Fibroblast of the aortic adventitia (primary cell): ENCODE results near the gene TBC1D22A. TPM values are rescaled to one million over a fixed set of nuclear protein-coding genes. Genes with fewer than 3 reads are reported as not detected.

Experiments used
- DNase-seq: peaks from one replicate; pipeline ENCODE4 v3.0.0-alpha.2; 2010; ENCODE audit warnings: low read depth
- H3K4me3 ChIP-seq: 2 replicates; pipeline ENCODE4 v1.5.1; 2011; ENCODE audit warnings: low read depth, mild to moderate bottlenecking, control low read depth, low read length, moderate library complexity
- total RNA-seq: library from RNA; depleted of rRNA; stranded (reverse); fragments of >200 nt; gene quantifications from 2 replicates; pipeline ENCODE4 v1.2.3, GENCODE V29; 2012; ENCODE audit warnings: low replicate concordance
- TF ChIP-seq, protein P1 (sequence below): IDR thresholded peaks from 2 replicates; pipeline ENCODE4 v1.5.1; 2011; ENCODE audit warnings: mild to moderate bottlenecking, low read length, control low read depth, inconsistent platforms; ENCODE audit not compliant: insufficient read depth

Gene TBC1D22A
- total RNA-seq, 1 donor: 13.8 TPM

DNA sequence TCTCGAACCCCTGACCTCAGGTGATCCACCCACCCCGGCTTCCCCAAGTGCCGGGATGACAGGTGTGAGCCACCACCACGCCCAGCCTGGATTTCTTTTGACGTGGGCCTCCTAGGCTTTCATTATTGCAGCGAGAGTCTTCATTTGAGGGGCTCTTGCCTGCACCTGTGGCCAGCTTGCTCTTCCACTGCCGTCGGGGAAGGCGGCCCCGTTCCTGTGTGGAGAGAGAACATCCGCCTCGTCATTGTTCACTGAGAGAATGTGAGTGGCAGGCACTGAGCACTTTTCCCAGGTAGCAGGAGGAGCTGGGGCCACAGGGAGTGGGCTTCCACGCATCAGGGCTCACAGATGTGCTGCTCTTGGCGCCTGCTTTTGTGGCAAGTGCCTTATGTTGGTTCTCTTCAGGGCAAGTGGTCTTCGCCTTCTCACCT is 365.0 kb downstream of the TBC1D22A start:
- H3K4me3 ChIP-seq: no peak overlapping the region
- TF ChIP-seq, protein P1, sequence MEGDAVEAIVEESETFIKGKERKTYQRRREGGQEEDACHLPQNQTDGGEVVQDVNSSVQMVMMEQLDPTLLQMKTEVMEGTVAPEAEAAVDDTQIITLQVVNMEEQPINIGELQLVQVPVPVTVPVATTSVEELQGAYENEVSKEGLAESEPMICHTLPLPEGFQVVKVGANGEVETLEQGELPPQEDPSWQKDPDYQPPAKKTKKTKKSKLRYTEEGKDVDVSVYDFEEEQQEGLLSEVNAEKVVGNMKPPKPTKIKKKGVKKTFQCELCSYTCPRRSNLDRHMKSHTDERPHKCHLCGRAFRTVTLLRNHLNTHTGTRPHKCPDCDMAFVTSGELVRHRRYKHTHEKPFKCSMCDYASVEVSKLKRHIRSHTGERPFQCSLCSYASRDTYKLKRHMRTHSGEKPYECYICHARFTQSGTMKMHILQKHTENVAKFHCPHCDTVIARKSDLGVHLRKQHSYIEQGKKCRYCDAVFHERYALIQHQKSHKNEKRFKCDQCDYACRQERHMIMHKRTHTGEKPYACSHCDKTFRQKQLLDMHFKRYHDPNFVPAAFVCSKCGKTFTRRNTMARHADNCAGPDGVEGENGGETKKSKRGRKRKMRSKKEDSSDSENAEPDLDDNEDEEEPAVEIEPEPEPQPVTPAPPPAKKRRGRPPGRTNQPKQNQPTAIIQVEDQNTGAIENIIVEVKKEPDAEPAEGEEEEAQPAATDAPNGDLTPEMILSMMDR: no peak
- no peak for DNase-seq

DNA sequence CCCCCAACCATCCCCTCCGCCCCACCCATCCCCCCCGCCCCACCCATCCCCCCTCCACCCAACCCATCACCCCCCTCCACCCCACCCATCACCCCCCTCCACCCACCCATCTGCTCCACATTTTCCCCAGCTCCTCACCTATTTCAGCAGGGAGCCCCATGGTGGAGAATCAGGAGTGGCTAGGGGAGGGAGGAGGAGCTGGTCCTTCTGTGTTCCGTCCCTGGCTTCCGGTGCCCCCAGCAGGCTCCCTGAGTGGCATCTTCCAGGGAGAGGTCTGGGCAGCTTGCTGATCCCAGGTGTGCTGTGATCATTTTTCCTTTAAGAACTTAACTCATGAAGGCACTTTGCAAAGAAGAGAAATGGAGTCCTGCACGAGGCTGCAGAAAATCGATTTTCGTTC is 365.8 kb downstream of the TBC1D22A start:
- TF ChIP-seq, protein P1: no peak
- H3K4me3 ChIP-seq: no peak overlapping the region
- no peak for DNase-seq

- no peak for DNase-seq
- TF ChIP-seq, protein P1: no peak
- no peak overlapping the region for H3K4me3 ChIP-seq
Observed at GRCh38 chr22:47128622-47129215, 366.3 kb downstream of the TBC1D22A start.

GRCh38 chr22:47129902-47130635 is 367.6 kb downstream of the TBC1D22A start:
- no peak overlapping the region for H3K4me3 ChIP-seq
- no peak for DNase-seq
- TF ChIP-seq, protein P1: no peak

- TF ChIP-seq, protein P1: no peak
- H3K4me3 ChIP-seq: no peak overlapping the region
- DNase-seq: no peak
Observed at GRCh38 chr22:47130883-47131631, 368.6 kb downstream of the TBC1D22A start.

DNA sequence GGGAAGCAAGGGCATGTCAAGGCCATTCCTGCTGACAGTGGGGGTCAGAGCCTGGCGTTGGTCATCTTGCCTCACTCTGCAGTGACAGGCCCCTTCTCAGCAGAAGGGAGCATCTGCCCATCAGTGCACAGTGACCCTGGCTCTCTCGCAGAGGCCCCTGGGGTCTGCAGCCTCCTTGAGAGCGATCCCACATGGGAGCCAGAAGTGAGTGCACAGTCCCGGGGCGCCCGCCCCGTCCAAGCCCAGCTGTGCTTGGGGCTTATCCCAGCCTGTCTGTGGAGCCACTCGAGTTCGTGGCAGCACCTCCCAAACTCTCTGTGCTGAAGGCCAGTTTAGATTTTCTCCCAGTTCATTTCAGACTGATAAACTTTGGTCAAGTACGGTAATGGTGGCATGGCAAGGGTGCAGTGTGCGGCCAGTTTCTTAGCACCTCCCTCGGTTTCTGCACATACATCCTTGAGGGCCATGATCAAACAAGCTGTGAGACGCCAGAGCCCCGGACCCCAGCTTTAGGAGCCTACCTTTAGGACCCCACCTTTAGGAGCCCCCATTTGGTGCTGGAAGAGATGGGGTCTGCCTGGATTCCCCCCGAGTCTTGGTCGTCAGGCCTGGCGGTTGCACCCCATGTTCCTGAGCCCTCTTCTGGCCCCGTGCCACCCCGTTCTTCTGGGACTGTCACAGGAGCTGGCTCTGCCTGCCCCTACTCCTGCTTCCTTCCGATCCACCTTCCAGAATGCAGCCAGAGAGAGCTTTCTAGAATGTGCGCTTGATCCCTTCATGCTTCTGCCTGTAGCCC is 369.4 kb downstream of the TBC1D22A start:
- no peak for DNase-seq
- H3K4me3 ChIP-seq: no peak overlapping the region
- TF ChIP-seq, protein P1: no peak
